ENCODE data around the gene NUDT14. TPM values are rescaled to one million over a fixed set of nuclear protein-coding genes. Genes with fewer than 3 reads are reported as not detected.

Gene NUDT14
- total and polyA plus RNA-seq, 8 donors: 15.2 to 62.6 (median 26.6) TPM; not detected in 1

DNA sequence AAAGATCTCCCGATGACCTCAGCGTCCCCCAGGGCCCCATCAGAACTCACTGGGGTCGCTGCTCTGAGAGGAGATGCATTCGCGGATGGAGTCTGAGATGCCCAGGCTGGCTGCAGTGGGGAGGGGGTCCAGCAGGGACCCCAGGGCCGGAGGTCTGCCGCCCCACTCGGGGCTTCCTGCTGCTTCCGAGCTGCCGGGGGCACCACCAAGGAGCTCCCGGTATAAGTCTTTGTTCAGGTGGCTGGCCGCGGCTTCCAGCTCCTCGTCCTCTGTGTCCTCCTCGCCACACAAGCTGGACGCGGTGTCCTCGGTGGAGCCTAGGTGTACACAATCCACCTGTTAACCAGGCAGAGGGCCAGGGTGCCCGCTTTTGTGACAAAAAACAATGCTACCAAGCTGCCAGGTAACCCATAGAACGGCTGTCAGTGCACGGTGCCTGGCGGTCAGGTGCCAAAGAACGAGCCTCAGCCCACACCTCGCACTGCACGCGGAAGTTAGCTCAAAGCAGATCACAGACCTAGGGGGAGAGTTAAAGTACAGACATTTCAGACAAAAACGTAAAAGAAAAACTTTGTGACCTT is 40.6 kb upstream of the NUDT14 start:
- TF ChIP-seq EP300 (IDR thresholded peaks at IDR 0.05) (no peak), POLR2A (IDR thresholded peaks at IDR 0.05) (no peak), POLR2AphosphoS5 (IDR thresholded peaks at IDR 0.05) (peak in 1 of 3 donors; percentile 26)
- TF ChIP-seq, protein P1, sequence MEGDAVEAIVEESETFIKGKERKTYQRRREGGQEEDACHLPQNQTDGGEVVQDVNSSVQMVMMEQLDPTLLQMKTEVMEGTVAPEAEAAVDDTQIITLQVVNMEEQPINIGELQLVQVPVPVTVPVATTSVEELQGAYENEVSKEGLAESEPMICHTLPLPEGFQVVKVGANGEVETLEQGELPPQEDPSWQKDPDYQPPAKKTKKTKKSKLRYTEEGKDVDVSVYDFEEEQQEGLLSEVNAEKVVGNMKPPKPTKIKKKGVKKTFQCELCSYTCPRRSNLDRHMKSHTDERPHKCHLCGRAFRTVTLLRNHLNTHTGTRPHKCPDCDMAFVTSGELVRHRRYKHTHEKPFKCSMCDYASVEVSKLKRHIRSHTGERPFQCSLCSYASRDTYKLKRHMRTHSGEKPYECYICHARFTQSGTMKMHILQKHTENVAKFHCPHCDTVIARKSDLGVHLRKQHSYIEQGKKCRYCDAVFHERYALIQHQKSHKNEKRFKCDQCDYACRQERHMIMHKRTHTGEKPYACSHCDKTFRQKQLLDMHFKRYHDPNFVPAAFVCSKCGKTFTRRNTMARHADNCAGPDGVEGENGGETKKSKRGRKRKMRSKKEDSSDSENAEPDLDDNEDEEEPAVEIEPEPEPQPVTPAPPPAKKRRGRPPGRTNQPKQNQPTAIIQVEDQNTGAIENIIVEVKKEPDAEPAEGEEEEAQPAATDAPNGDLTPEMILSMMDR (IDR thresholded peaks at IDR 0.05): no peak
- Histone ChIP-seq H3K4me1 (peaks cover 0 to 15% (median 11%) of the 10 kb centered on the region in 4 donors), H3K27me3 (no peaks in the 10 kb centered on the region), H3K36me3 (peaks cover 37 to 95% (median 93%) of the 10 kb centered on the region in 4 donors), H3K9me3 (no peaks in the 10 kb centered on the region), H3K4me3 (no peak overlapping the region), H3K27ac (peak overlapping the region; percentile 41 to 72 (median 62))
- intact Hi-C loops (cut with DNase I; ENCODE audit: low total_unique reads): no loop called here
- 64 to 83% (median 80%) methylated on average over 26 to 27 of the region's 27 CpGs for WGBS, 5 donors
- DNase-seq: peak in 1 of 2 donors; percentile 91

DNA sequence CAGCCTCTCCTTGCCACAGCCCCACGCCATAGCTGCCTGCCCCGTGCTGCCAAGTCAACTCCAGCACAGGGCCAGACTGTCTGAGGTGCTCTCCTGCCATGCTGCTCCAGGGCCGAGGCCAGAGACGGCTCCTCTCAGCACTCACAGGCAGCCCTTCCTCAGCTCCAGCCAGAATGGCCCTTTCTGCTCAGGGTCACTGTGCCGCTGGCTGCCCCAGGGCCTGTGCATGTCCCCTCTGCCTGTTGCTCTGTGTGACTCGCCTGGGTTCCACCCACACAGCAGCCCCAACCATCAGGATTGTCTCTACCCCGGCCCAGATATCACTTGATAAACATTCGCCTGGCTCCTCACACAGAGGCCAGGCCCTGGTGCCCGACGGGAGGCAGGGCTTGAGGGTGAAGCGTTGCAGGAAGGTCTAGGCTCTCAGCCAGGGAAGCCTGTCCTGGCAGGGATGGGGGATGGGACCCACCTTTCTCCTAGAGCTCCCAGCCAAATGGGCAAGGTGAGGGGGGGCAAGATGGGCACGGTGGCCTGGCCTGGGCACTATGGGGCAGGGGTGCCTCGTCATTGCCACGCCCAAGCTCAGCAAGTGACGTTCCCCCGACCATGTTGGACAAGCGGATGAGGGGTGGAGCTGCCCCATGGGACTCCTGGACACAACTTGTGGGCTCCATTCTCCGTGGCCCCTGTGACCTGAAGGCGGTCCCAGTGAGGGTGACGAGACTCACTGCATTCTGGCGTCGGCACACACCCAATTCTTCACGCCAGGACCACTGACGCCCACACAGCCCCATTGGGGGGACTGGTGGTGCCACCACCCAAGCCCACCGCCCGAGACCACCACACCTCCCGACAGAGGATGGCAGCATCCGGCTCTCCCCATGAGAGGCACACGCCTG is 39.8 kb upstream of the NUDT14 start:
- Histone ChIP-seq H3K27me3 (no peaks in the 10 kb centered on the region), H3K4me3 (no peak overlapping the region), H3K9me3 (no peaks in the 10 kb centered on the region), H3K27ac (peak overlapping the region; percentile 41 to 72 (median 62)), H3K36me3 (peaks cover 37 to 95% (median 93%) of the 10 kb centered on the region in 4 donors), H3K4me1 (peaks cover 0 to 15% (median 11%) of the 10 kb centered on the region in 4 donors)
- TF ChIP-seq EP300 (IDR thresholded peaks at IDR 0.05) (no peak), POLR2AphosphoS5 (IDR thresholded peaks at IDR 0.05) (no peak), POLR2A (IDR thresholded peaks at IDR 0.05) (no peak)
- TF ChIP-seq, protein P1 (IDR thresholded peaks at IDR 0.05): no peak
- intact Hi-C loops (cut with DNase I; ENCODE audit: low total_unique reads): no loop called here
- peak; percentile 17 to 73 for DNase-seq
- WGBS, 5 donors: 67 to 84% (median 70%) methylated on average over 25 to 29 of the region's 29 CpGs

DNA sequence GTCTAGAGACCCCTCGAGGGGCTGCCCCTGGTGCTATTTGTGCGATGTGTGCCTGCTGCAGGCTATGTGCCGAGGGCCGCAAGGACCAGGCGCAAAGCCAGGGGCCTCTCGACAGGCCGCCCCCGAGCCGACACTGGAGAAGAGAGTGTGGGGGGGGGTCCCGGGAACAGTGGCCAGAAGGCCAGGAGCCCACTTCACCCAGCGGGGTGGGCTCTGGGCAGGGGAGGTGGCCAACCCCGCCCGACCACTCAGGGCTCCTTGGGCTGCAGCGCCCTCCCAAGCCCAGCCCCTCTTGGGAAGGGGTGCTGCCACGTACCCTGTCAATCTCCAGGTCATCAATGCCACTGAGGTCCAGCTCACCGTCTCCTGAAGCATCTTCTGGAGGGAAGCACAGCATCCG is 38.6 kb upstream of the NUDT14 start:
- Histone ChIP-seq H3K4me1 (peaks cover 0 to 15% (median 11%) of the 10 kb centered on the region in 4 donors), H3K4me3 (no peak overlapping the region), H3K27me3 (no peaks in the 10 kb centered on the region), H3K9me3 (no peaks in the 10 kb centered on the region), H3K36me3 (peaks cover 37 to 86% (median 85%) of the 10 kb centered on the region in 4 donors), H3K27ac (no peak overlapping the region)
- TF ChIP-seq POLR2AphosphoS5 (IDR thresholded peaks at IDR 0.05) (no peak), EP300 (IDR thresholded peaks at IDR 0.05) (no peak), POLR2A (IDR thresholded peaks at IDR 0.05) (no peak)
- TF ChIP-seq, protein P1 (IDR thresholded peaks at IDR 0.05): no peak
- peak in 1 of 2 donors; percentile 1 for DNase-seq
- intact Hi-C loops (cut with DNase I; ENCODE audit: low total_unique reads): no loop called here
- WGBS, 5 donors: 91 to 97% (median 96%) methylated on average over 10 to 17 of the region's 17 CpGs

DNA sequence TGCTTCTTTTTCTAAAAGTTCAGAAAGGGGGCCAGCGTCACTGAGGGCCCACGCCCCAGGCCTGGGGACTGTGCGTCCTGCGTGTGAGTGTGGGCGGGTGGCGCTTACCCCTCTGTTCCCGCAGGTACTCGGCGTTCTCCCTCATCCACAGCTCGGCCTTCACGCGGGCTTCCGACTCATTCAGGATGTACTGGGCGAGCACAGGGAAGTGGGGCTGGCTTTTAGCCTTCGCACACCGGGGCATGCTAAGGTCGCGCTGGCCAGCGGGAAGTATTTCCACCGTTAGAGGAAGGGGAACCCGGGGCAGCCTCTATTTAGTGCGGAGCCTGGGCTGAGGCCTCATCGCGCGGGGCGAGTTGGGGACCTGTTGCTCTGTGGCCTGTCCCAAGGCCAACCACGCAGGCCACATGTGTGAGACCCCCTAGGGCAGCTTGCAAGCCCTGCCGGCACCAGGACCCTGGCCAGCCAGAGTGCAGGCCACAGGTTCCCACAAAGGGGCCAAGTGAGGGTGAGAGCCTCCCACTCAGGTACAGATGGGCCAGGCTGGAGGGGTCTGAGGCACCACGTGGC is 38.0 kb upstream of the NUDT14 start:
- peaks cover 0 to 15% (median 11%) of the 10 kb centered on the region in 4 donors for H3K4me1 ChIP-seq
- no peak overlapping the region for H3K4me3 ChIP-seq
- TF ChIP-seq, protein P1 (IDR thresholded peaks at IDR 0.05): no peak
- TF ChIP-seq POLR2AphosphoS5 (IDR thresholded peaks at IDR 0.05) (no peak), POLR2A (IDR thresholded peaks at IDR 0.05) (no peak), EP300 (IDR thresholded peaks at IDR 0.05) (no peak)
- H3K9me3 ChIP-seq: no peaks in the 10 kb centered on the region
- 94 to 97% (median 96%) methylated on average over 26 to 29 of the region's 29 CpGs for WGBS, 5 donors
- intact Hi-C loops (cut with DNase I; ENCODE audit: low total_unique reads): no loop called here
- H3K27ac ChIP-seq: no peak overlapping the region
- H3K27me3 ChIP-seq: no peaks in the 10 kb centered on the region
- peaks cover 37 to 88% (median 85%) of the 10 kb centered on the region in 4 donors for H3K36me3 ChIP-seq
- no peak for DNase-seq
